Measurements from ENCODE around the gene PKP2. TPM values are rescaled to one million over a fixed set of nuclear protein-coding genes. Genes with fewer than 3 reads are reported as not detected.

Gene PKP2
- total and polyA plus RNA-seq, 9 of the 15 experiments (the other 6 are each of a cell fraction or from before 2014, with no cell fraction given) = 1.6 to 4.2 (median 2.8) TPM

- CTCF ChIA-PET (ENCODE audit: low intra/inter-chr PET ratio) = no interaction called here
- H3K9me3 ChIP-seq (replicated peaks; ENCODE audit: control insufficient read depth, insufficient read depth, low read depth, low read length) = no peaks in the 10 kb centered on the region
- no peaks in the 10 kb centered on the region for H3K36me3 ChIP-seq (ENCODE audit: control insufficient read depth, insufficient read depth, low read length)
- H3K4me3 ChIP-seq = no peak overlapping the region
- no TSS peak for BruUV-seq (replicated peaks)
- intact Hi-C loops (cut with micrococcal nuclease) = no loop called here
- in situ Hi-C loops (cut with MboI) = no loop called here
- POLR2A ChIA-PET = no interaction called here
- H3K27ac ChIP-seq (ENCODE audit: extremely low read depth, low read depth, low read length) = no peak overlapping the region
- ATAC-seq (no peak), FAIRE-seq (no peak), DNase-seq (ENCODE audit: extremely low read depth in 1 of 4, low spot score in 3 of 4) (no peak)
- no peaks in the 10 kb centered on the region for H4K20me1 ChIP-seq (replicated peaks; ENCODE audit: control insufficient read depth, insufficient read depth, low read length)
- no peak overlapping the region for H2AFZ ChIP-seq (ENCODE audit: low read depth, low read length)
- no peaks in the 10 kb centered on the region for H3K9me1 ChIP-seq (ENCODE audit: control insufficient read depth, insufficient read depth, low read length)
- no peaks in the 10 kb centered on the region for H3K79me2 ChIP-seq (ENCODE audit: control insufficient read depth, insufficient read depth, low read length)
- no peak overlapping the region for H3K9ac ChIP-seq (ENCODE audit: insufficient read depth in 1 of 2, low read depth in 2 of 2, low read length in 2 of 2)
- H3K27me3 ChIP-seq (ENCODE audit: control insufficient read depth in 2 of 2, insufficient read depth in 2 of 2, low read length in 2 of 2) = no peaks in the 10 kb centered on the region
- H3K4me2 ChIP-seq (ENCODE audit: insufficient read depth, low read length) = no peak overlapping the region
- 47% methylated on average over 2 of the region's 2 CpGs for WGBS (ENCODE audit: insufficient coverage, low coverage, missing lambda C conversion rate)
- H3K4me1 ChIP-seq (replicated peaks in 1 of 2; ENCODE audit: control insufficient read depth in 2 of 2, insufficient read depth in 2 of 2, low read length in 2 of 2) = no peaks in the 10 kb centered on the region
- TF ChIP-seq UBTF (IDR thresholded peaks at IDR 0.05; ENCODE audit: borderline replicate concordance in 1 of 2, low read depth in 2 of 2, low read length in 2 of 2) (no peak), VEZF1 (CRISPR knock-in tag; IDR thresholded peaks at IDR 0.05) (no peak), MECOM (CRISPR knock-in tag; IDR thresholded peaks at IDR 0.05) (no peak), GTF2B (IDR thresholded peaks at IDR 0.05; ENCODE audit: extremely low read depth, insufficient read length) (no peak), HIVEP1 (CRISPR knock-in tag; IDR thresholded peaks at IDR 0.05) (no peak), CEBPZ (IDR thresholded peaks at IDR 0.05; ENCODE audit: borderline replicate concordance, low read depth, low read length) (no peak), U2AF1 (optimal IDR thresholded peaks at IDR 0.05; ENCODE audit: low read depth, low read length) (no peak), CTBP1 (IDR thresholded peaks at IDR 0.05; ENCODE audit: borderline replicate concordance) (no peak), FOS (IDR thresholded peaks at IDR 0.05; ENCODE audit: extremely low read depth, insufficient read length) (no peak), CHD2 (IDR thresholded peaks at IDR 0.05; ENCODE audit: low read depth, low read length) (no peak), ZNF785 (CRISPR knock-in tag; IDR thresholded peaks at IDR 0.05) (no peak)
Measured at GRCh38 chr12:32828552-32828951, 68.0 kb downstream of the PKP2 start.
